ENCODE measurements around the gene EVPL.

EVPL gene

GRCh38 chr17:75959051-75959838, 67.9 kb downstream of the EVPL start:
- DNase-seq (ENCODE audit: low read depth): no peak

Data from iris pigment epithelial cell (primary cell).